ENCODE results near the gene ZNF283.
A peak's percentile ranks its signal among the peaks of the same experiment; 100 is the strongest.
"Not testable (repeated sequence)": the region's sequence is repeated elsewhere in the genome, so short reads cannot be mapped to it uniquely, and the experiment has no call there.

ZNF283 gene

GRCh38 chr19:43820884-43821215 is 6.3 kb upstream of the ZNF283 start:
- Histone ChIP-seq H3K27ac (no peak overlapping the region), H3K36me3 (ENCODE audit: control insufficient read depth, insufficient read depth, low read length) (no peaks in the 10 kb centered on the region), H3K27me3 (ENCODE audit: control insufficient read depth, insufficient read depth, low read length) (no peaks in the 10 kb centered on the region), H3K4me3 (ENCODE audit: low read depth, low read length) (peak overlapping the region; percentile 56), H3K4me1 (peaks cover 4% of the 10 kb centered on the region), H3K79me2 (no peaks in the 10 kb centered on the region), H3K4me2 (ENCODE audit: low read length) (peak overlapping the region; percentile 75), H2AFZ (peak overlapping the region; percentile 95), H3K9me3 (ENCODE audit: control insufficient read depth, low read length) (peaks cover 2% of the 10 kb centered on the region), H3K9ac (no peak overlapping the region)
- no peak for TF ChIP-seq CTCF (IDR thresholded peaks at IDR 0.05)

GRCh38 chr19:43823856-43824255 is 3.3 kb upstream of the ZNF283 start:
- H3K36me3 ChIP-seq (ENCODE audit: control insufficient read depth, insufficient read depth, low read length); H3K27me3 ChIP-seq (ENCODE audit: control insufficient read depth, insufficient read depth, low read length); H3K27ac ChIP-seq; H2AFZ ChIP-seq; H3K9me3 ChIP-seq (ENCODE audit: control insufficient read depth, low read length); H3K4me3 ChIP-seq (ENCODE audit: low read depth, low read length); H3K4me2 ChIP-seq (ENCODE audit: low read length); H3K79me2 ChIP-seq; H3K9ac ChIP-seq; H3K4me1 ChIP-seq: not testable (repeated sequence)

- not testable (repeated sequence) for H3K4me3 ChIP-seq (ENCODE audit: low read depth, low read length); H3K36me3 ChIP-seq (ENCODE audit: control insufficient read depth, insufficient read depth, low read length); H3K9ac ChIP-seq; H3K27ac ChIP-seq; H3K4me1 ChIP-seq; H3K4me2 ChIP-seq (ENCODE audit: low read length); H3K9me3 ChIP-seq (ENCODE audit: control insufficient read depth, low read length); H2AFZ ChIP-seq; H3K79me2 ChIP-seq; H3K27me3 ChIP-seq (ENCODE audit: control insufficient read depth, insufficient read depth, low read length)
Measured at GRCh38 chr19:43824572-43824971, 2.5 kb upstream of the ZNF283 start.

- Histone ChIP-seq H3K4me2 (ENCODE audit: low read length) (no peak overlapping the region), H3K27ac (no peak overlapping the region), H3K4me3 (ENCODE audit: low read depth, low read length) (no peak overlapping the region), H3K9ac (no peak overlapping the region), H3K79me2 (no peaks in the 10 kb centered on the region), H2AFZ (no peak overlapping the region), H3K4me1 (no peaks in the 10 kb centered on the region), H3K27me3 (ENCODE audit: control insufficient read depth, insufficient read depth, low read length) (no peaks in the 10 kb centered on the region), H3K36me3 (ENCODE audit: control insufficient read depth, insufficient read depth, low read length) (peaks cover 27% of the 10 kb centered on the region), H3K9me3 (ENCODE audit: control insufficient read depth, low read length) (peaks cover 8% of the 10 kb centered on the region)
- TF ChIP-seq CTCF (IDR thresholded peaks at IDR 0.05): no peak
Measured at GRCh38 chr19:43839139-43839538, 12.0 kb downstream of the ZNF283 start.

- no peak overlapping the region for H3K4me2 ChIP-seq (ENCODE audit: low read length)
- no peak overlapping the region for H3K4me3 ChIP-seq (ENCODE audit: low read depth, low read length)
- H3K4me1 ChIP-seq: no peaks in the 10 kb centered on the region
- no peak overlapping the region for H3K9ac ChIP-seq
- no peak overlapping the region for H2AFZ ChIP-seq
- no peaks in the 10 kb centered on the region for H3K79me2 ChIP-seq
- no peaks in the 10 kb centered on the region for H3K27me3 ChIP-seq (ENCODE audit: control insufficient read depth, insufficient read depth, low read length)
- no peak overlapping the region for H3K27ac ChIP-seq
- H3K9me3 ChIP-seq (ENCODE audit: control insufficient read depth, low read length): peaks cover 16% of the 10 kb centered on the region
- no peak for TF ChIP-seq CTCF (IDR thresholded peaks at IDR 0.05)
- H3K36me3 ChIP-seq (ENCODE audit: control insufficient read depth, insufficient read depth, low read length): peaks cover 38% of the 10 kb centered on the region
Measured at GRCh38 chr19:43842007-43842406, 14.9 kb downstream of the ZNF283 start.

GRCh38 chr19:43847246-43847645 is 20.1 kb downstream of the ZNF283 start:
- TF ChIP-seq CTCF (IDR thresholded peaks at IDR 0.05): no peak
- Histone ChIP-seq H3K79me2 (no peaks in the 10 kb centered on the region), H3K27ac (no peak overlapping the region), H3K9ac (no peak overlapping the region), H3K9me3 (ENCODE audit: control insufficient read depth, low read length) (peaks cover 33% of the 10 kb centered on the region), H3K36me3 (ENCODE audit: control insufficient read depth, insufficient read depth, low read length) (peaks cover 48% of the 10 kb centered on the region), H2AFZ (no peak overlapping the region), H3K4me3 (ENCODE audit: low read depth, low read length) (no peak overlapping the region), H3K4me1 (no peaks in the 10 kb centered on the region), H3K27me3 (ENCODE audit: control insufficient read depth, insufficient read depth, low read length) (no peaks in the 10 kb centered on the region), H3K4me2 (ENCODE audit: low read length) (no peak overlapping the region)
